Activated T-cell treated with anti-CD3 and anti-CD28 coated beads, Interleukin-2, amount 50 U/mL, for 1 hour (primary cell): ENCODE results near the gene UTF1.

Experiments used
- DNase-seq: peaks from one replicate; pipeline ENCODE4 v3.0.0-alpha.2; 2020

The UTF1 gene, protein sequence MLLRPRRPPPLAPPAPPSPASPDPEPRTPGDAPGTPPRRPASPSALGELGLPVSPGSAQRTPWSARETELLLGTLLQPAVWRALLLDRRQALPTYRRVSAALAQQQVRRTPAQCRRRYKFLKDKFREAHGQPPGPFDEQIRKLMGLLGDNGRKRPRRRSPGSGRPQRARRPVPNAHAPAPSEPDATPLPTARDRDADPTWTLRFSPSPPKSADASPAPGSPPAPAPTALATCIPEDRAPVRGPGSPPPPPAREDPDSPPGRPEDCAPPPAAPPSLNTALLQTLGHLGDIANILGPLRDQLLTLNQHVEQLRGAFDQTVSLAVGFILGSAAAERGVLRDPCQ

DNA sequence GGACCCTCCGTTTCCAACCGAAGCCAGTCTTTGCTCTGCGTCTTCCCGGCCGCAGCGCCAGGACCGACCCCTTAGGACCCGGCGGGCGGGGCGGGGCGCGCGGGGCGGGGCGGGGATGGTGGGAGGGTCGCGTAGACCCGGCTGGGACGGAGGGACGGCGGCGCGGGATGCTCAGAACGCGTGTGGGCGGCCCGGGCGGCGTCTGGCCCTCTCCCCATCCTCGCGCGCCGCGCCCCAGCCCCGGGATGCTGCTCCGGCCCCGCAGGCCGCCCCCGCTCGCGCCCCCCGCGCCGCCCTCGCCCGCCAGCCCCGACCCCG lies at the start of gene UTF1:
UTF1 (plus strand) TSS at position 174 of the 318 bp plus-strand sequence; CDS start at position 246, 72 bp downstream.
- DNase-seq = no peak

DNA sequence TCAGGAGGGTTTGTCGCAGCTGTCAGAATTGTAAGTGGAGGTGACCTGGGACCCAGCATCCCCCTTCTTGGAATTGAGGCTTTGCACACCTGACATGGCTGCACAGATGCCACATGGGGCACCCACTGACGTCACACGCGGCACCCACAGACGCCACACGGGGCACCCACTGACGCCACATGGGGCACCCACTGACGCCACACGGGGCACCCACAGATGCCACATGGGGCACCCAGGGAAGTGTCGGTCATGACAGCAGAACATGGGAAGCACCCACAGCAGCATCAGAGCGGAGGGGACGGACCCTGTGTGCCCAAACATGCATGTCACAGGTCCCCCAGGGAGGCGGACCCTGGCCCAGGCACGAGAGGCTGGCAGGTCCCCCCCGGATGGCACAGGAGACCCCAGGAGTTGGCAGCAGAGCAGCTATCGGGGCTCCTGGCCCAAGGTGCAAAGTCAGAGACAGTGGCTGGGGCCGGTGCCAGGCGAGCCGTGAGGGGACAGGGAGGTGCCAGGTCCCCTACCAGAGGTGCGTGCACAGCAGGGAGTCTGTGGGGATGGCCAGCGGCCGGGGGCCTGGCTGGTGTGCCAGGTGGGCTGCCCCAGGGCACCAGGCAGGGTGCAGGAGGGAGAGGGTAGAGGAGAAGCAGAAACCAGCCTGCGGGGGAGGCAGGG lies 48.9 kb upstream of the UTF1 start:
- DNase-seq = no peak

DNA sequence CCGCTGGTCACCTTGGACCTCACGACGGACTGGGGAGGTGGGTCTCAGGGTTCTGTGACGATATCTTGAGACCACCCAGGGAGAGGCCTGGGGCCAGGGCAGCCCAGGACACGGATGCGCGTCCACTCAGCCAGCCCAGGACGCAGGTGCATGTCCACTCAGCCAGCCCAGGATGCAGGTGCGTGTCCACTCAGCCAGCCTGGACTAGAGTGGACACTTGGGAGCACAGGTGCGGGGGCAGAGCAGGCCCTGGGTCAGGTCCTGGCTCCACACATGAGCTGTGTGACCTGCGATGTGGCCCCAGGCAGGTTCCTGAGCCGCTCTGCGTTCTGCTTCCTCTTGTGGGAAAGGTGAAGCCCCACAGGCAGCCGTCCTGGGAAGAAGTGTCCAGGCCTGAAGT lies 47.8 kb upstream of the UTF1 start:
- DNase-seq = no peak

- no peak for DNase-seq
These were observed 47.0 kb upstream of the UTF1 start for GRCh38 chr10:133182791-133183645.

DNA sequence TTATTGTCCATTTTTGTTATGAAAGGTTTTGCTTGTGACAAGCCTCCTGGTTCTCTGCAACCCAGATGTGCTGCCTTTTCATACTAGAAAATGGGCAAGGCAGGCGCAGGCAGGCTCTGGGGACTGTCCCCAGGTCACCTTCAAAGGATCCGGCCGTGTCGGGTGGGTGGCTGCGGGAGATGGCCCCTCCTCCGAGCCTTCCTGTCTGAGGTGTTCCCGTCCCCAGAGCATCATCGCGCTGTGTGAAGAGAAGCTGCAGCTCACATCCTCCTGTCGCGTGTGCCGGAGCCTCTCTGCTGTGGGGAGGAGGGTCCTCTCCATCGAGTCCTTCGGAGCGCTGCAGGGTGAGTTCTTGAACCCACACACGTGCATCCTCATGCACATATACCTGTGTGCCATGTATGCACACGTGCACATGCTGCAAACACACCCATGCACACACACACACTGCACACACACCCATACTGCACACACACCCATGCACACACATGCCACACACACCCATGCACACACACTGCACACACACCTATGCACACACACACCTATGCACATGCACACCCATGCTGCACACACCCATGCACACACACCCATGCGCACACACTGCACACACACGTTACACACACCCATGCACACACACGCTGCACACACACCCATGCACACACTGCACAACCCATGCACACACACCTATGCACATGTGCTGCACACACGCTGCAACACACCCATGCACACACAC lies 46.2 kb upstream of the UTF1 start:
- DNase-seq = no peak

DNA sequence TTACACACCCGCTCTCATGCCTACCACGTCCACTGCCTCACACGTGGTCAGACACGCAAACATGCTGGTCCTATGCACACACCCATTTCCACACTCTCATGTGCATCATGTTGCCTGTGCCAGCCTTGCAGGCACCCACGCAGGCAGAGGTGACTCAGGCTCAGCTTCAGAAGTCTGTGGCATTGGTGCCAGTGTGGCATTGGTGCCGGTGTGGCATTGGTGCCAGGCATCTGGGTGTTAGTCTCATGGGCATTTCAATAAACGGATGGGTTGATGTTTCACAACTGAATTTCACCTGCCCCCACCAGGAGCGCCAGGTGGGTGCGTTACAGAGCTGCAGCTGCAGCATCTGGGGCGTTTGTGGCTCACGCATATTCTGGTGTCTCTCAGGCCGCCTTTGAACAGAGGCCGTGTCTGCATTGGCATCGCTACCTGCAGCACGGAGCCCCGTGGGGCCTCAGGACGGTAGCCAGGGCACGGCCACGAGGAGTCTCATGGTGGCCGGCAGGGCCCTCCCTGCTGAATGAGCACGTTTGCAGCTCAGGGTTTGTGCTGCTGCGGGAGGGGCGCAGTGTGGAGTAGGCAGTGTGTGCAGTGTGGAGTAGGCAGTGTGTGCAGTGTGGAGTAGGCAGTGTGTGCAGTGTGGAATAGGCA lies 45.3 kb upstream of the UTF1 start:
- no peak for DNase-seq

DNA sequence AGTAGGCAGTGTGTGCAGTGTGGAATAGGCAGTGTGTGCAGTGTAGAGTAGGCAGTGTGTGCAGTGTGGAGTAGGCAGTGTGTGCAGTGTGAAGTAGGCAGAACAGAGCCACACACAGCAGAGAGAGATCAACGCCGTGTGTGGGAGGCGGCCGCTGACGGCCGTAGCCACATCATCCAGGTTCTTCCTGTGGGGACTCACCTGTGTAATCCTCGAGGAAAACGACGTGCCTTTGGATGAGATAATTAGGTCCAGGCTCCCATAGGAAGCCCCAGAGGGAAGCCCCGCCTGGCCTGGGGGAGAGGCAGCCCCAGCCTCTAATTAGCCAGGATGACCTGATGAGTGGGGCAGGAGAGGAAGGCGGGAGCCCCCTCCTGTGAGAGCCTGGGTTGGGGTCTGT lies 44.6 kb upstream of the UTF1 start:
- no peak for DNase-seq

- no peak for DNase-seq
These were observed 44.1 kb upstream of the UTF1 start for GRCh38 chr10:133185916-133186315.

- no peak for DNase-seq
These were observed 43.5 kb upstream of the UTF1 start for GRCh38 chr10:133186416-133187090.

DNA sequence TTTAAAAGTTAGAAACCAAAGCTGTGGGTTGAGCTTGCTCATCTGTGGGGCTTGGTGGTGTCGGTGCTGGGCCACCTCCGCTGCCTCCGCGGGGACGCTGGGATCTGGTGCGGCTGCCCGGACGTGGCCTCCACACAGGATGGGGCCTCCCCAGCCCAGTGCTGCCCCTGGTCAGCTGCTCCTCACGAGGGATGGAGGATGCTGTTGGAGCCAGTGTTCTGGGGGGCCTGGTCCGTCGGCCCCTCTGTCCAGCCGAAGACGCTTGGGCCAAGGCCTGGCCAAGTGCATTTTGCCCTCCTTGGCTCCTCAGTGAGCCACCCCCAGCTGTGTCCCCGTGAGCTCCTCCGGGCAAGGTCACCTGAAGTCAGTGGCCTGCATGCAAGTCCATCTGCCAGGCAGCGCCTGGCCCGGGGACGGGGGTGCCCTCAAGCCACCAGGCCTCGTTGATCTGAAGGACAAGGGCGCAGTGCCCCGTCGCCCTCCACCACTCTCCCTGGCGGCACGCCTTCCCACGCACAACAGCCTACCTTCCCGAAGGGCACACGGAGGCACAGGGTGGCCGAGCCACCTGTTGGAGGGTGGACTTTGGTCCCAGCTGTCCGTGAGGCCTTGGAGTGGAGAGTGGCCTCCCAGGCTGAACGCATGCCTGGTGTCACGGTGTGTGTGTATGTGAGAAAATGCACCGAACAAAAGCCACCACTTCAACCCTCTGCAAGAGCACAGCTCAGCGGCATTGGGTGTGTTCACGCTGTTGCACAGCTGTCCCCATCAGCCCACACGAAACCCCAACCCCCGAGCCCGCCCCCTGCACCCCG lies 42.7 kb upstream of the UTF1 start:
- no peak for DNase-seq

DNA sequence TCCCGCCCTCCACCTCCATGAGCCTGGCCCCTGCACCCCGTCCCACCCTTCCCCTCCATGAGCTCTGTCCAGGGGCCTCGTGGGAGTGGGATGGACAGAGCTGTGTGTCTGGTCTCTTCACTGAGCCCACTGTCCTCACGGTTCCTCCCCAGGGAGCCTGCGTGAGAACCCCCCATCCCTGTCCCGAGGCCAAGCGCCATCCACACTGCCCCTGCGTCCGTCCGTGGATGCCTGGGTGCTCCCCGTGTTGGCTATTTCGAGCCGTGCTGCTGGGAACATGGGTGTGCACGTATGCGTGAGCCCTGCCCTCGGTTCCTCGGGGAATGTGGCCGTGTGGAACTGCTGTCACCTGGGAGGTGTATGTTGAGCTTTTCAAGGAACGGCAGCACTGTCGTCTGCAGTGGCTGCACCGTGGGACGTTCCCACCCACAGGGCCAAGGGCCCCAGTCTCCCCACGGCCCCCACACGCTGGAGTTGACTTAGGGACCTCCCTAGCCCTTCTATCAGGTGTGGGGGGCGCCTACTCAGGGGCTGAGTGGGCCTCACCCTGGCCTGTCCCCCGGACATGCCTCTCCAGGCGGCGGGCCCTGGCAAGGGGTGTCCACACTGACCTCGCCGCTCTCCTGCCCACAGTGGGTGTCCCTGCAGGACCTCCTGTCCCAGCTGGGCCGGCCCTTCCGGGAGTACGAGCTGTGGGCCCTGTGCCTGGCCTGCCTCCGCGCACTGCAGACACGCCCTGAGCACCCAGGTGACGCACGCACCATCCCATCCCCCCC lies 41.9 kb upstream of the UTF1 start:
- no peak for DNase-seq

DNA sequence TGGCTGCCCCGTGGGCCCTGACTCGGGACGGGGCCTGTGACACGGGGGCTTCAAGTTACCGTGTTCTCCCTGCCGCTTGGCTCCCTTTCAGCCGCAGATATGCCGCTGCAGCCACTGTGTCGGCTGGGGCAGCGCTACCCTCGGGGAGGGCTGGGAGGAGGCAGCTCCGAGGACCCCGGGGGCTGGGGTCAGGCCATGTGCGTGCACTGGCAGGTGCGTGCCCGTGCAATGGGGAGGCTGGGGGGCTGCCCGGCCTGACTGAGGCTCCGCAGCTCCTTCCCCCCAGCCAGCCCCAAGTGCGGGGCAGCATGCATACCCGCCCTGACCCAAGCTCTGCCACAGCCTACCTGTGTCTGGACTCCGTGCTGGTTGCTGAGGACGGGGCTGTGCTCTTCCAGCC lies 40.8 kb upstream of the UTF1 start:
- no peak for DNase-seq

DNA sequence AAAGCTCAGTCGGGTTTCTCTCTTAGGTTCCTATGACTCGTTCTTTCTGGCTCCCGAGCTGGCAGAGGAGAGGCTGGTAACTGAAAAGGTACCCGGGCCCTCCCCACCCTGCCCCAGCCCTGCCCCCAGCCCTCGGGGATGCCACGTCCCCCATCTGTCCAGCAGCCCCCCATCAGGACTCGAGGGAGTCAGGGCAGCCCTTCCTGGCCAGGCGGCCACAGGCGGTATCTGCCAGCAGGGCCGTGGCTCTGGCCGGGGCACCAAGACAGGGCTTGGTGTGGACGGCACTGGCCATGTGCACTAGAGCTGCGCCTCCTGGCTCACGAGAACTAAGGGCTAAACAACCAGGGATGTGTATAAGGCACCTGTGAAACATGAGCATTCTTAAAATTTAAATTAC lies 40.3 kb upstream of the UTF1 start:
- DNase-seq = no peak

DNA sequence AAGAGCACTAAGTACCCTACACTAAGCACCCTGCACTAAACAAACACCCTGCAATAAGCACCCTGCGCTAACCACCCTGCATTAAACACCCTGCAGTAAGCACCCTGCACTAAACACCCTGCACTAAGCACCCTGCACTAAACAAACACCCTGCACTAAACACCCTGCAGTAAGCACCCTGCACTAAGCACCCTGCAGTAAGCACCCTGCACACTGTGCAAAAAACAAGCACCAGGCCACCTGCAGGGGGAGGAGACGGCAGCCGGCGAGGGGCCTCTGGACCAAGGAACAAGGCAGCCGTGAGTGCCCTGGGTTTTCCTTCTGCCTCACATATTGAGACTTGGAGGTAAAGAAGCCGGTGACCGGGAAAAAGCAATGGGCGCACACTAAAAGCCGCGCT lies 39.8 kb upstream of the UTF1 start:
- no peak for DNase-seq

DNA sequence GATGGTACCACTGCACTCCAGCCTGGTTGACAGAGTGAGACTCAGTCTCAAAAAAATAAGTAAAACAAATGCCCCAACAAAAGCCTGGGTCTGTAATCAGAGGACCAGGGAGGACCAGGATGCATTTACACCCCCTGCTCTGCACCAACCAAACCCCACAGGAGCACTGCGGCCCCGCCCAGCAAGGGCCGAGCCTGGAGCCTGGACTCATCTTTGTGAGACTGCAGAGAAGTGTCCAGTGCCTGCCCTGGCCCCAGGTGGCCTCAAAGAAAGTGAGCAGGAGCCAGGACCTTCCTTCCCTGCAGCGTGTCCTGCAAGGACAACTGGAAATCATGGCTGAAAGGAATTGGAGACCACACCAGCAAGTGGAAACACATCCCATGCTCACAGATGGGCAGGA lies 38.4 kb upstream of the UTF1 start:
- DNase-seq = no peak

DNA sequence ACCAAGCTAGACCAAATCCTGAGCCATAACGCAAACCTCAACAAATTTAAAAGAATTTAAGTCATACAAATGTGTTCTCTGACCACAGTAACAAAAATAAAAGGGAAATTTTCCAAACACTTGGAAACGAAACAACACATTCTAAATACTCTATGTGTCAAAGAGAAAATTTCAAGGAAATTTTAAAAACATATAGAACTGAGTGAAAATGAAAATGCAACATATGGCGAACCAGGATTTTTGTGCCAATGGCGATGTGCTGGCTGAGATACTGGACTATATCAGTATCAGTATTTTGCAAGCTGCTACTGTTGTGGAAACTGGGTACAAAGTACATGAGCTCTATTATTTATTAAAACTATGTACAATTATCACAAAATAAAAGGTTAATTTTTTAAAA lies 35.9 kb upstream of the UTF1 start:
- no peak for DNase-seq

GRCh38 chr10:133195096-133195495 lies 34.9 kb upstream of the UTF1 start:
- no peak for DNase-seq

GRCh38 chr10:133195611-133196010 lies 34.4 kb upstream of the UTF1 start:
- DNase-seq = no peak

- no peak for DNase-seq
These were observed 33.6 kb upstream of the UTF1 start for GRCh38 chr10:133196221-133196915.
